ENCODE measurements around the gene GNPDA1. TPM values are rescaled to one million over a fixed set of nuclear protein-coding genes. Genes with fewer than 3 reads are reported as not detected.

GNPDA1 gene
- total and polyA plus RNA-seq, 2 of the 8 experiments (the other 6 are each of a cell fraction or from before 2014, with no cell fraction given): 33.0 to 94.3 TPM

GRCh38 chr5:141968914-141969608, 43.8 kb downstream of the GNPDA1 start, which contains the start of gene RNF14 (continued):
- peak; percentile 87 to 90 (median 88) for TF ChIP-seq CTCF (IDR thresholded peaks at IDR 0.05; ENCODE audit: control extremely low read depth in 1 of 3, insufficient read depth in 1 of 3, low read depth in 1 of 3, low read length in 3 of 3)
- TF ChIP-seq CBX8 (IDR thresholded peaks at IDR 0.05; ENCODE audit: borderline replicate concordance, low read depth, low read length): no peak
- peak; percentile 45 for TF ChIP-seq SAP30 (IDR thresholded peaks at IDR 0.05; ENCODE audit: insufficient read depth, insufficient replicate concordance, low read length)
- TF ChIP-seq PHF8 (conservative IDR thresholded peaks at IDR 0.05; ENCODE audit: low read depth, low read length): peak; percentile 82
- peak in 1 of 2 experiments; percentile 52; a peak in 1 of 3 replicates for TF ChIP-seq POLR2A (IDR thresholded peaks at IDR 0.05; ENCODE audit: control extremely low read depth in 1 of 2, low read depth in 2 of 2, low read length in 2 of 2)
- TF ChIP-seq TEAD4 (IDR thresholded peaks at IDR 0.05; ENCODE audit: low read depth, low read length): no peak
- no peak for TF ChIP-seq KDM1A (IDR thresholded peaks at IDR 0.05; ENCODE audit: borderline replicate concordance, low read length)
- TF ChIP-seq CTBP2 (IDR thresholded peaks at IDR 0.05; ENCODE audit: borderline replicate concordance, insufficient read depth, insufficient read length, low read length): peak; percentile 56
- peak; percentile 63 for TF ChIP-seq RBBP5 (IDR thresholded peaks at IDR 0.05; ENCODE audit: borderline replicate concordance, low read depth, low read length)
- TF ChIP-seq SP4 (IDR thresholded peaks at IDR 0.05; ENCODE audit: low read length): no peak
- TF ChIP-seq MAFK (IDR thresholded peaks at IDR 0.05; ENCODE audit: low read depth, low read length): no peak
- TF ChIP-seq POU5F1 (IDR thresholded peaks at IDR 0.05; ENCODE audit: low read depth, low read length): no peak
- no peak for TF ChIP-seq CBX5 (IDR thresholded peaks at IDR 0.05; ENCODE audit: low read depth, low read length)
- TF ChIP-seq JUN (IDR thresholded peaks at IDR 0.05; ENCODE audit: low read depth, low read length): no peak
- peak; percentile 66 for TF ChIP-seq NRF1 (IDR thresholded peaks at IDR 0.05; ENCODE audit: low read depth, low read length)
- TF ChIP-seq GABPA (IDR thresholded peaks at IDR 0.05; ENCODE audit: borderline replicate concordance, insufficient read depth, low read length): peak; percentile 60; the same call in 1 of the 2 replicates
- peak; percentile 34 for TF ChIP-seq TAF7 (optimal IDR thresholded peaks at IDR 0.05; ENCODE audit: borderline replicate concordance, low read depth, low read length)
- peak; percentile 60 to 95; a peak in 2 of 4 replicates for TF ChIP-seq SIN3A (conservative IDR thresholded peaks at IDR 0.05 in 1 of 2, IDR thresholded peaks at IDR 0.05 in 1 of 2; ENCODE audit: low read depth in 1 of 2, low read length in 2 of 2)
- no peak for TF ChIP-seq EGR1 (IDR thresholded peaks at IDR 0.05; ENCODE audit: borderline replicate concordance, low read depth, low read length)
- no peak for TF ChIP-seq SUZ12 (IDR thresholded peaks at IDR 0.05; ENCODE audit: low read length)

All from H1 (cell line).